ENCODE results near the gene COL13A1.

The COL13A1 gene

DNA sequence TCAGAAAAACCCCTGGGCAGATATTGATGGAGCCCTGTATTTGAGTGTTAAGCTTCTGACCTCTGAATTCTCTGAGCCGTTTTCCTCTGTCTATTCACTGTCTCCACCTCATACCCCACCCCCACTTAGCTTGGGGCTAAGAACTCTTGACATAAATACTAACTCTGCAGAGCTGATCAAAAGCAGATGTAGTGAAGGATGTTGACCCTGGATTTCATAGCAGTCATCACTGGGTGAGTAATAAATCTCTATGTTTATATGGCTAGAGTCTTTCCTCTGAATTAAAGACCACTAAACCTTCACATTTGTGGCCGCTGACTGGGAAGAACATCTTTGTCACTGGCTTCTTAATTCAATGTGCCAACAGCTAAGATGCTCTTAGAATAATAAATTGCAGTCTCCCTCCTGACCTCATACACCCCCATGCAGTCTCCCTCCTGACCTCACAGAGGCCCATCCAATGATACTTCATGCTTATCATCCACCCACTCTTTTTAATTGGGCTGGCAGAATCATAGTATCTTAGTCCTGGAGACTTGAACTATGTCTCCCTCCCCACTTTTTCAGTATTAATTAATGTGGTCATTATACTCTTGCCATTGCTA is 172.9 kb downstream of the COL13A1 start:
- DNase-seq, result no peak

- no peak for DNase-seq
These were observed 175.3 kb downstream of the COL13A1 start for GRCh38 chr10:69976795-69977546.

GRCh38 chr10:69979174-69979573 is 177.5 kb downstream of the COL13A1 start:
- DNase-seq, result no peak

- no peak for DNase-seq
These were observed 179.0 kb downstream of the COL13A1 start for GRCh38 chr10:69980672-69981071.

- no peak for DNase-seq
These were observed 186.4 kb downstream of the COL13A1 start for GRCh38 chr10:69988094-69988493.

DNA sequence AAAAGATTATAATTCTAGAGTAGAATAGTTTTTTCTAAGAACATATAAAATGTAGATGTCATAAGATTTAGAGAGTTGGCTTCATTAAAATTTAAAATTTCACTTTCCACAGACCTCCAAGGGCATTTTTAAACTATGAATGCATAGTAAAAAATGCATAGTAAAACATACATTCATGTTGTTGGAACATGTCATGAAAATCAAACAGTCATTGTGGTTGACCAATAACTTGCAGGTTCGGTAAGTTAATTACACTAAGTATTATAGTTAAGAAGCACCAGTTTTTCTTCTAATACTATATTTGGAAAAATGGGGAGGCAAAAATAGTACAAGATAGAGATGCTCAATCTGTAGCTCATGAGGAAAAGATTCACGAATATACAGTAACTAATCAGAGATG is 189.4 kb downstream of the COL13A1 start:
- no peak for DNase-seq

GRCh38 chr10:69994262-69994661 is 192.6 kb downstream of the COL13A1 start:
- peak; percentile 23 for DNase-seq

- no peak for DNase-seq
These were observed 194.9 kb downstream of the COL13A1 start for GRCh38 chr10:69996611-69997010.

DNA sequence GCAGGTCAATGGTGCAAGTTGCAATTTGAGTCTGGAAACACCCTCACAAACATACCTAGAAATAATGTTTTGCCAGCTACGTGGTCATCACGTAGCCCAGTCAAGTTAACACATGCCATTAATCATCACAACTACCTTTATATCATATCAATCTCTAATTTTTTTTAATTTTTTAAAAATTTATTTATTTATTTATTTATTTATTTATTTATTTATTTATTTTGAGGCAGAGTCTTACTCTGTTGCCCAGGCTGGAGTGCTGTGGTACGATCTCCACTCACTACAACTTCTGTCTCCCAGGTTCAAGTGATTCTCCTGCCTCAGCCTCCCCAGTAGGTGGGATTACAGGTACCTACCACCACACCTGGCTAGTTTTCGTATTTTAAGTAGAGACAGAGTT is 198.6 kb downstream of the COL13A1 start:
- no peak for DNase-seq

DNA sequence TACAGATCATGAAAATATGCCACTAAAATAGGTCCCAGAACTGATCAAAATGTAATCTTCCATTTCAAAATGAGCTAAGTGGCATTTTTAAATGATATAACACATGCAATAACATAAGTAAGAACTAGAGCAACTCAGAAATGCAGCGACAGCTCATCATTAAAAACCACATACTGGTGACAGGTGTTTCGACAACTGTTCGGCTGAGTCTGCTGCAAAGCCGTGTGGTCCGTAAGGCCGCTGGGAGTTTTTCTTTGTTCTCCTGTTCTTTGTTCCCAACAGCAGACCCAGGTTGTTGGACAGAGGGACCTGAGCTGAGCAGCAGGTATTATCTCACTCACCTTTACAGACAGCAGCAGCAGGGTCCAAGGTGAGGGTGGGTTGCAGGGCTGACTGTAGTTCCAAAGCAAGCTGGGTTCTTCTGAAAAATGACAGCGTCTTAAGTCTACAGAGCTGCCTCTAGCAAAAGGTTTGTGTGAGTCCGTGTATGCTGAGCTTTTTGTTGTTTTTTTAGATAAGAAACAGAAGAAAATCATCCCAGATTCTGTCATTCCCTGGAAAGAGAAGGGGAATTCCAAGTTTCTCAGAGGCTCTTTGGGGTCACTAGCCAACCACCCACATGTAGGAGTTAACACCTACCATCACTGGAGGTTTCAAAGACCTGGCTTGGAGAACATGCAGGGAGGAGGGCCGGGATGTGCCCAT is 205.6 kb downstream of the COL13A1 start:
- peak; percentile 65 for DNase-seq
